Brain pericyte (primary cell): ENCODE results near the gene ZNF326.
"Not testable (repeated sequence)": the region's sequence is repeated elsewhere in the genome, so short reads cannot be mapped to it uniquely, and the experiment has no call there.

ENCODE experiments used
- DNase-seq: peaks from one replicate; pipeline ENCODE4 v3.0.0-alpha.2; 2012; ENCODE audit warnings: low read depth, low spot score

The ZNF326 gene

GRCh38 chr1:89996450-89997110 is 1.7 kb downstream of the ZNF326 start:
- DNase-seq: no peak

- DNase-seq: not testable (repeated sequence)
Observed at GRCh38 chr1:89997152-89997551, 2.2 kb downstream of the ZNF326 start.

- DNase-seq: no peak
Observed at GRCh38 chr1:89998306-89998705, 3.4 kb downstream of the ZNF326 start.

- no peak for DNase-seq
Observed at GRCh38 chr1:89999208-89999607, 4.3 kb downstream of the ZNF326 start.

GRCh38 chr1:89999628-90000027 is 4.7 kb downstream of the ZNF326 start:
- DNase-seq: no peak

GRCh38 chr1:90000934-90001676 is 6.2 kb downstream of the ZNF326 start:
- DNase-seq: no peak

GRCh38 chr1:90007979-90008404 is 13.1 kb downstream of the ZNF326 start:
- no peak for DNase-seq

GRCh38 chr1:90012300-90012699 is 17.4 kb downstream of the ZNF326 start:
- no peak for DNase-seq

GRCh38 chr1:90023691-90024090 is 28.8 kb downstream of the ZNF326 start:
- no peak for DNase-seq

- DNase-seq: no peak
Observed at GRCh38 chr1:90027281-90027680, 32.4 kb downstream of the ZNF326 start.

- no peak for DNase-seq
Observed at GRCh38 chr1:90039652-90040051, 44.7 kb downstream of the ZNF326 start.

GRCh38 chr1:90043586-90043985 is 48.7 kb downstream of the ZNF326 start:
- no peak for DNase-seq

GRCh38 chr1:90044346-90044745 is 49.4 kb downstream of the ZNF326 start:
- no peak for DNase-seq

GRCh38 chr1:90045853-90046563 is 51.1 kb downstream of the ZNF326 start:
- no peak for DNase-seq

- DNase-seq: no peak
Observed at GRCh38 chr1:90046635-90047034, 51.7 kb downstream of the ZNF326 start.

- no peak for DNase-seq
Observed at GRCh38 chr1:90048043-90048442, 53.1 kb downstream of the ZNF326 start.

- not testable (repeated sequence) for DNase-seq
Observed at GRCh38 chr1:90062700-90063643, 68.1 kb downstream of the ZNF326 start.

- DNase-seq: not testable (repeated sequence)
Observed at GRCh38 chr1:90064109-90064508, 69.2 kb downstream of the ZNF326 start.

GRCh38 chr1:90067194-90067931 is 72.5 kb downstream of the ZNF326 start:
- no peak for DNase-seq

- no peak for DNase-seq
Observed at GRCh38 chr1:90068611-90069280, 73.8 kb downstream of the ZNF326 start.
